Activated naive CD4-positive, alpha-beta T cell treated with anti-CD3 and anti-CD28 coated beads, Interleukin-2, amount 10 ng/mL, durations not matched to agents 7 days and 5 days (primary cell): Measurements from ENCODE around the gene ATOH8.
A peak's percentile ranks its signal among the peaks of the same experiment; 100 is the strongest.

Source experiments
- CTCF ChIA-PET: fragments of 350-600 bp; sonication (Branson Sonifier 250); formaldehyde crosslinking; loops from one replicate; lab custom pipeline; 2021; ENCODE audit warnings: antibody characterized with exemption; lab: Charles Lee
- DNase-seq: peaks from one replicate; pipeline ENCODE4 v3.0.0-alpha.2; 2020
- H3K27ac Mint-ChIP-seq: one replicate; pipeline ENCODE4 v1.8.0; 2021; ENCODE audit warnings: mild to moderate bottlenecking, moderate library complexity, mixed read lengths
- H3K27me3 Mint-ChIP-seq: one replicate; pipeline ENCODE4 v1.8.0; 2021; ENCODE audit warnings: mild to moderate bottlenecking, mixed read lengths
- H3K36me3 Mint-ChIP-seq: one replicate; pipeline ENCODE4 v1.8.0; 2021; ENCODE audit warnings: mixed read lengths
- H3K4me1 Mint-ChIP-seq: one replicate; pipeline ENCODE4 v1.8.0; 2021; ENCODE audit warnings: mixed read lengths
- H3K4me3 Mint-ChIP-seq: one replicate; pipeline ENCODE4 v1.8.0; 2021; ENCODE audit warnings: mild to moderate bottlenecking, moderate library complexity, mixed read lengths
- H3K9me3 Mint-ChIP-seq: one replicate; pipeline ENCODE4 v1.8.0; 2021; ENCODE audit warnings: mixed read lengths

Gene ATOH8

GRCh38 chr2:85723707-85724360 lies 30.0 kb upstream of the ATOH8 start:
- H3K4me3 Mint-ChIP-seq = no peak overlapping the region
- DNase-seq = no peak
- H3K4me1 Mint-ChIP-seq = no peaks in the 10 kb centered on the region
- H3K27ac Mint-ChIP-seq = no peak overlapping the region
- CTCF ChIA-PET = interaction anchor here (1.0 to 1.7 kb wide), 5 partner anchors 12 to 356 kb away, joined by 3 to 7 read pairs (median 6); no protein-coding TSS in a partner anchor
- H3K9me3 Mint-ChIP-seq = peaks cover 6% of the 10 kb centered on the region
- no peaks in the 10 kb centered on the region for H3K36me3 Mint-ChIP-seq
- peaks cover 58% of the 10 kb centered on the region for H3K27me3 Mint-ChIP-seq

GRCh38 chr2:85724731-85725181 lies 29.0 kb upstream of the ATOH8 start:
- no peak overlapping the region for H3K27ac Mint-ChIP-seq
- CTCF ChIA-PET = interaction anchor here (0.8 to 3.1 kb wide), 10 partner anchors 11 to 355 kb away, joined by 3 to 17 read pairs (median 5); no protein-coding TSS in a partner anchor

GRCh38 chr2:85725451-85725850 lies 28.3 kb upstream of the ATOH8 start:
- CTCF ChIA-PET = interaction anchor here (0.8 to 3.1 kb wide), 11 partner anchors 11 to 354 kb away, joined by 3 to 17 read pairs (median 4); no protein-coding TSS in a partner anchor
- H3K36me3 Mint-ChIP-seq = no peaks in the 10 kb centered on the region
- H3K4me1 Mint-ChIP-seq = peaks cover 3% of the 10 kb centered on the region
- H3K4me3 Mint-ChIP-seq = no peak overlapping the region
- no peak for DNase-seq
- H3K27ac Mint-ChIP-seq = no peak overlapping the region
- H3K9me3 Mint-ChIP-seq = peaks cover 4% of the 10 kb centered on the region
- H3K27me3 Mint-ChIP-seq = peaks cover 58% of the 10 kb centered on the region

More at GRCh38 chr2:85724731-85725181, 29.0 kb upstream of the ATOH8 start:
- H3K9me3 Mint-ChIP-seq = peaks cover 6% of the 10 kb centered on the region
- peaks cover 58% of the 10 kb centered on the region for H3K27me3 Mint-ChIP-seq
- H3K36me3 Mint-ChIP-seq = no peaks in the 10 kb centered on the region
- peaks cover 3% of the 10 kb centered on the region for H3K4me1 Mint-ChIP-seq
- H3K4me3 Mint-ChIP-seq = no peak overlapping the region
- no peak for DNase-seq

- Mint-ChIP-seq H3K4me3 (no peak overlapping the region), H3K27me3 (peaks cover 61% of the 10 kb centered on the region), H3K36me3 (no peaks in the 10 kb centered on the region), H3K27ac (no peak overlapping the region), H3K9me3 (no peaks in the 10 kb centered on the region), H3K4me1 (peaks cover 3% of the 10 kb centered on the region)
- CTCF ChIA-PET = interaction anchor here (1.0 kb wide), 1 partner anchor 14 kb away, joined by 3 read pairs; no protein-coding TSS in a partner anchor
- DNase-seq = no peak
These were observed 26.0 kb upstream of the ATOH8 start for GRCh38 chr2:85727798-85728197.

- Mint-ChIP-seq H3K27ac (no peak overlapping the region), H3K4me3 (no peak overlapping the region), H3K27me3 (peaks cover 66% of the 10 kb centered on the region), H3K4me1 (peaks cover 3% of the 10 kb centered on the region), H3K9me3 (no peaks in the 10 kb centered on the region), H3K36me3 (no peaks in the 10 kb centered on the region)
- DNase-seq = no peak
- CTCF ChIA-PET = interaction anchor here (0.7 to 2.5 kb wide), 28 partner anchors 9 to 351 kb away, joined by 3 to 83 read pairs (median 6); no protein-coding TSS in a partner anchor
These were observed 25.4 kb upstream of the ATOH8 start for GRCh38 chr2:85728342-85728741.

GRCh38 chr2:85728883-85729824 lies 24.6 kb upstream of the ATOH8 start:
- H3K36me3 Mint-ChIP-seq = no peaks in the 10 kb centered on the region
- peaks cover 3% of the 10 kb centered on the region for H3K4me1 Mint-ChIP-seq
- CTCF ChIA-PET = interaction anchor here (0.7 to 2.5 kb wide), 30 partner anchors 10 to 377 kb away, joined by 3 to 83 read pairs (median 6); partner anchors contain the start of genes POLR1A and PTCD3
- H3K27me3 Mint-ChIP-seq = peaks cover 66% of the 10 kb centered on the region
- DNase-seq = peak; percentile 82
- H3K27ac Mint-ChIP-seq = no peak overlapping the region
- no peak overlapping the region for H3K4me3 Mint-ChIP-seq
- no peaks in the 10 kb centered on the region for H3K9me3 Mint-ChIP-seq

- CTCF ChIA-PET = interaction anchor here (0.9 to 2.5 kb wide), 13 partner anchors 10 to 349 kb away, joined by 3 to 83 read pairs (median 9); no protein-coding TSS in a partner anchor
- Mint-ChIP-seq H3K9me3 (no peaks in the 10 kb centered on the region), H3K27me3 (peaks cover 66% of the 10 kb centered on the region), H3K4me1 (peaks cover 3% of the 10 kb centered on the region), H3K27ac (no peak overlapping the region), H3K4me3 (no peak overlapping the region), H3K36me3 (no peaks in the 10 kb centered on the region)
- DNase-seq = no peak
These were observed 23.8 kb upstream of the ATOH8 start for GRCh38 chr2:85729825-85730510.

- CTCF ChIA-PET = interaction anchor here (2.5 to 3.3 kb wide), 2 partner anchors 83 to 84 kb away, joined by 10 to 83 read pairs; no protein-coding TSS in a partner anchor
- DNase-seq = no peak
- Mint-ChIP-seq H3K4me1 (peaks cover 3% of the 10 kb centered on the region), H3K9me3 (no peaks in the 10 kb centered on the region), H3K27ac (no peak overlapping the region), H3K36me3 (no peaks in the 10 kb centered on the region), H3K4me3 (no peak overlapping the region), H3K27me3 (peaks cover 65% of the 10 kb centered on the region)
These were observed 23.0 kb upstream of the ATOH8 start for GRCh38 chr2:85730686-85731230.

- H3K4me1 Mint-ChIP-seq = peaks cover 3% of the 10 kb centered on the region
- peaks cover 67% of the 10 kb centered on the region for H3K27me3 Mint-ChIP-seq
- DNase-seq = no peak
- no peak overlapping the region for H3K27ac Mint-ChIP-seq
- no peaks in the 10 kb centered on the region for H3K36me3 Mint-ChIP-seq
- CTCF ChIA-PET = interaction anchor here (3.3 kb wide), 1 partner anchor 83 kb away, joined by 10 read pairs; no protein-coding TSS in a partner anchor
- no peak overlapping the region for H3K4me3 Mint-ChIP-seq
- H3K9me3 Mint-ChIP-seq = no peaks in the 10 kb centered on the region
These were observed 22.2 kb upstream of the ATOH8 start for GRCh38 chr2:85731606-85732005.

GRCh38 chr2:85732467-85733120 lies 21.2 kb upstream of the ATOH8 start:
- CTCF ChIA-PET = interaction anchor here (3.3 kb wide), 1 partner anchor 82 kb away, joined by 10 read pairs; no protein-coding TSS in a partner anchor
- no peak for DNase-seq
- Mint-ChIP-seq H3K9me3 (no peaks in the 10 kb centered on the region), H3K4me1 (peaks cover 3% of the 10 kb centered on the region), H3K27me3 (peaks cover 75% of the 10 kb centered on the region), H3K36me3 (no peaks in the 10 kb centered on the region), H3K27ac (no peak overlapping the region), H3K4me3 (no peak overlapping the region)

- H3K9me3 Mint-ChIP-seq = no peaks in the 10 kb centered on the region
- CTCF ChIA-PET = interaction anchor here (1.3 to 3.3 kb wide), 2 partner anchors 13 to 81 kb away, joined by 3 to 10 read pairs; no protein-coding TSS in a partner anchor
- H3K4me1 Mint-ChIP-seq = peaks cover 3% of the 10 kb centered on the region
- no peak overlapping the region for H3K4me3 Mint-ChIP-seq
- DNase-seq = no peak
- no peak overlapping the region for H3K27ac Mint-ChIP-seq
- H3K36me3 Mint-ChIP-seq = no peaks in the 10 kb centered on the region
- H3K27me3 Mint-ChIP-seq = peaks cover 75% of the 10 kb centered on the region
These were observed 20.4 kb upstream of the ATOH8 start for GRCh38 chr2:85733121-85733960.

- Mint-ChIP-seq H3K4me1 (peaks cover 3% of the 10 kb centered on the region), H3K9me3 (no peaks in the 10 kb centered on the region), H3K27me3 (peaks cover 74% of the 10 kb centered on the region), H3K4me3 (no peak overlapping the region), H3K36me3 (no peaks in the 10 kb centered on the region), H3K27ac (no peak overlapping the region)
- no peak for DNase-seq
- CTCF ChIA-PET = interaction anchor here (1.3 to 3.6 kb wide), 4 partner anchors 14 to 80 kb away, joined by 3 to 12 read pairs (median 6); no protein-coding TSS in a partner anchor
These were observed 19.8 kb upstream of the ATOH8 start for GRCh38 chr2:85734015-85734414.
